Gastroesophageal sphincter (tissue), 4 donors: ENCODE measurements around the gene MAST3. TPM values are rescaled to one million over a fixed set of nuclear protein-coding genes. Genes with fewer than 3 reads are reported as not detected.
A peak's percentile ranks its signal among the peaks of the same experiment; 100 is the strongest.

Source experiments
- ATAC-seq: fragments of 150-250 bp; one replicate; pipeline ENCODE4 v1.9.1; 2016; ENCODE audit warnings: mild to moderate bottlenecking, moderate library complexity
- H3K27ac ChIP-seq, 4 donors: fragments of 200-600 bp; sonication (generic) in 3 of 4; 1 replicate in 3 of 4; 2 replicates in 1 of 4; pipeline ENCODE4 v1.5.1; 2016 to 2019
- H3K27me3 ChIP-seq: fragments of 200-600 bp; sonication (generic); one replicate; pipeline ENCODE4 v1.5.1; 2019
- H3K36me3 ChIP-seq, 2 donors: fragments of 200-600 bp; sonication (generic); one replicate each; pipeline ENCODE4 v1.5.1; 2019; ENCODE audit warnings: control low read depth in 1 of 2
- H3K4me1 ChIP-seq, 3 donors: fragments of 200-600 bp; sonication (generic); 1 replicate in 2 of 3; 2 replicates in 1 of 3; pipeline ENCODE4 v1.5.1; 2016 to 2019; ENCODE audit warnings: control low read depth in 2 of 3
- H3K4me3 ChIP-seq, 2 donors: fragments of 200-600 bp; sonication (generic); one replicate each; pipeline ENCODE4 v1.5.1; 2019; ENCODE audit warnings: mild to moderate bottlenecking in 1 of 2, moderate library complexity in 1 of 2
- H3K9me3 ChIP-seq, 3 donors: fragments of 200-600 bp; sonication (generic); one replicate each; pipeline ENCODE4 v1.5.1; 2017 to 2019; ENCODE audit warnings: control low read depth in 2 of 3
- EP300 ChIP-seq: sonication (generic); formaldehyde crosslinking; IDR thresholded peaks from one replicate; pipeline ENCODE4 v1.6.1; 2017; ENCODE audit warnings: antibody characterized with exemption, mild to moderate bottlenecking
- POLR2A ChIP-seq, 2 donors: fragments of 450-650 bp; IDR thresholded peaks; one replicate each; pipeline ENCODE4 v1.6.1; 2017; ENCODE audit warnings: antibody characterized with exemption in 2 of 2, mild to moderate bottlenecking in 2 of 2, moderate library complexity in 1 of 2
- POLR2AphosphoS5 ChIP-seq: sonication (generic); formaldehyde crosslinking; IDR thresholded peaks from one replicate; pipeline ENCODE4 v1.6.1; 2017; ENCODE audit warnings: antibody characterized with exemption
- WGBS, 2 donors: methylation state at CpG; one replicate each; pipeline ENCODE4 v1.1.5; 2018; ENCODE audit warnings: low coverage in 1 of 2; 5-methylcytosine and 5-hydroxymethylcytosine counted together
- small RNA-seq, 4 donors: library from RNA; depleted of rRNA; stranded (forward); fragments of <200 nt; gene quantifications; one replicate each; pipeline ENCODE3, GENCODE V24; 2016
- total RNA-seq, 4 donors: library from RNA; depleted of rRNA; stranded (reverse); fragments of >200 nt; gene quantifications; one replicate each; pipeline ENCODE4 v1.1.0, GENCODE V29; 2016
- TF ChIP-seq, protein P1 (sequence below), 4 experiments: fragments of 200-600 bp in 2 of 4; fragments of 450-650 bp in 2 of 4; sonication (generic) in 1 of 4; IDR thresholded peaks; one replicate each; pipeline ENCODE4 v1.5.1; 2017 to 2019; ENCODE audit warnings: antibody characterized with exemption in 4 of 4, mild to moderate bottlenecking in 2 of 4, moderate library complexity in 2 of 4

The MAST3 gene
- total RNA-seq, 4 donors from 2014 or later, result 3.3 to 8.8 (median 4.8) TPM

DNA sequence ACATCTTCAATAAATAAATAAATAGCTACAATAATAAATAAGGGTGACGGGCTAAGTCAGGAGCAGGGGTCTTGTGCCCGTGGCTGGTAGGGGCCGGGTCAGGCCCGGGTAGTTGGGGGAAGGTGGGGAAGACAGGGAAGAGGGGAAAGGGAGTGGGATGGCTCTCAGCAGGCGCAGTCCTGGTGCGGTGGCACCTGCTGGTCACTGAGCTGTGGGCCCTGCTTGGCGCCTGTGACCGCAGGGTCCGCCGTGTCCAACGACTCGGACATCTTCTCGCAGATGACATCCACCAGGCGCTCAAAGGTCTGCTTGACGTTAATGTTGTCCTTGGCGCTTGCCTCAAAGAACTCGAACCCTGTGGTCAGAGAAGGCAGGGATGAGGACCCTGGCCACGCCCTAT, 99.7 kb downstream of the MAST3 start:
- Histone ChIP-seq H3K9me3 (no peaks in the 10 kb centered on the region), H3K4me3 (no peak overlapping the region), H3K36me3 (peaks cover 0 to 65% of the 10 kb centered on the region in 2 donors), H3K27me3 (no peaks in the 10 kb centered on the region), H3K27ac (peak overlapping the region in 1 of 4 donors; percentile 37), H3K4me1 (peaks cover 0 to 38% (median 16%) of the 10 kb centered on the region in 3 donors)
- WGBS, 2 donors, result 89 to 95% methylated on average over 5 of the region's 18 CpGs
- ATAC-seq, result no peak
- TF ChIP-seq POLR2A (IDR thresholded peaks at IDR 0.05), result no peak
- TF ChIP-seq POLR2AphosphoS5, result no peak
- TF ChIP-seq EP300, result no peak
- TF ChIP-seq, protein P1, sequence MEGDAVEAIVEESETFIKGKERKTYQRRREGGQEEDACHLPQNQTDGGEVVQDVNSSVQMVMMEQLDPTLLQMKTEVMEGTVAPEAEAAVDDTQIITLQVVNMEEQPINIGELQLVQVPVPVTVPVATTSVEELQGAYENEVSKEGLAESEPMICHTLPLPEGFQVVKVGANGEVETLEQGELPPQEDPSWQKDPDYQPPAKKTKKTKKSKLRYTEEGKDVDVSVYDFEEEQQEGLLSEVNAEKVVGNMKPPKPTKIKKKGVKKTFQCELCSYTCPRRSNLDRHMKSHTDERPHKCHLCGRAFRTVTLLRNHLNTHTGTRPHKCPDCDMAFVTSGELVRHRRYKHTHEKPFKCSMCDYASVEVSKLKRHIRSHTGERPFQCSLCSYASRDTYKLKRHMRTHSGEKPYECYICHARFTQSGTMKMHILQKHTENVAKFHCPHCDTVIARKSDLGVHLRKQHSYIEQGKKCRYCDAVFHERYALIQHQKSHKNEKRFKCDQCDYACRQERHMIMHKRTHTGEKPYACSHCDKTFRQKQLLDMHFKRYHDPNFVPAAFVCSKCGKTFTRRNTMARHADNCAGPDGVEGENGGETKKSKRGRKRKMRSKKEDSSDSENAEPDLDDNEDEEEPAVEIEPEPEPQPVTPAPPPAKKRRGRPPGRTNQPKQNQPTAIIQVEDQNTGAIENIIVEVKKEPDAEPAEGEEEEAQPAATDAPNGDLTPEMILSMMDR (IDR thresholded peaks at IDR 0.05), result no peak

DNA sequence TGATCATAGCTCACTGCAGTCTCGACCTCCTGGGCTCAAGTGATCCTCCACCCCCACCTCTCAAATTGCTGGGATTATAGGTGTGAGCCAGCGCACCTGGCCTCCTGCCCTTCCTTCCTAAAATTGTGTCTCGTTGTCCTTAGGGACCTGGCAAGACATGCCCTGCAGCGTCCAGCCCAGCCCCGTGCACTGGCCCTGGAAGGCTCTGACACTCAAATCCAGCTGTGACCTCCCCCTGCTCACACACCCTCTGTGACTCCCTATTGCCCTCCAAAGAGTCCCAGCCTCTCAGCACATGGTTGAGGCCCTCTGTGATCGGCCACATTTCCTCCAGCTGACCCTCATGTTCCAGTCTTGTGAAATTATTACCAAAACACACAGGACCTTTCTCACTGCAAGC, 100.4 kb downstream of the MAST3 start:
- TF ChIP-seq, protein P1 (IDR thresholded peaks at IDR 0.05), result no peak
- TF ChIP-seq POLR2A (IDR thresholded peaks at IDR 0.05), result no peak
- no peak for TF ChIP-seq POLR2AphosphoS5
- TF ChIP-seq EP300, result no peak
- Histone ChIP-seq H3K27me3 (no peaks in the 10 kb centered on the region), H3K4me3 (no peak overlapping the region), H3K9me3 (no peaks in the 10 kb centered on the region), H3K36me3 (peaks cover 0 to 66% of the 10 kb centered on the region in 2 donors), H3K27ac (no peak overlapping the region), H3K4me1 (peaks cover 0 to 43% (median 19%) of the 10 kb centered on the region in 3 donors)
- WGBS, 2 donors, result 60 to 81% methylated on average over 3 to 6 of the region's 6 CpGs
- no peak for ATAC-seq

DNA sequence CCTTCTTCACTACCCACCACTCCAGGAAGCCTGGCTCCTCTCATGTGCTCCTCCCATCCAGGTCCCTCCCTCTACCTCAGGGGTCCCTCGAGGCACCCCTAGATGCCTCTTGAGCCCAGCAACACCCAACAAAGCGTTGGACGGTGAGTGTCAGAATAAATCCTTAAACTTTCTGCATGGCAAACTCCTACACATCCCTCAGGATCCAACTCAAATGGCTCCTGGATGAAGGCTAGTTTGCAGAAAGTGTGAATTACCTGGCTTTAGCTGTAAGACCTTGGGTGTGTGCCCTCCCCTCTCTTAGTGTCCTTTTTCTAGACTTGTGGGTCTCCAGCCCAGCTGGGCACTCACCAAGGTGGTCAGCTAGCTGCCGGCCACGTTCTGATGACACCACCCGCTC, 100.8 kb downstream of the MAST3 start:
- peaks cover 0 to 66% of the 10 kb centered on the region in 2 donors for H3K36me3 ChIP-seq

More for the DNA sequence above, 100.8 kb downstream of the MAST3 start:
- no peak for ATAC-seq
- no peaks in the 10 kb centered on the region for H3K27me3 ChIP-seq
- no peak overlapping the region for H3K4me3 ChIP-seq
- H3K4me1 ChIP-seq, result peaks cover 0 to 46% (median 23%) of the 10 kb centered on the region in 3 donors
- H3K9me3 ChIP-seq, result no peaks in the 10 kb centered on the region
- no peak overlapping the region for H3K27ac ChIP-seq
- 94% methylated on average over 2 of the region's 6 CpGs; no CpG with 5 or more reads in 1 of the 2 donors for WGBS, 2 donors
- TF ChIP-seq EP300 (no peak), POLR2A (IDR thresholded peaks at IDR 0.05) (no peak), POLR2AphosphoS5 (no peak)
- TF ChIP-seq, protein P1 (IDR thresholded peaks at IDR 0.05), result no peak

Small RNA genes lying within 50 kb of the gene (small RNA-seq; reads per million reads assigned to genes)
- 0 reads per million in 4 donors for gene IFI30

Other genes with a start within 250 kb of the MAST3 start
- 1 to 10 TPM; 1.2 to 5.9 (median 2.3) TPM for gene JAK3, start 249.8 kb upstream of the MAST3 start, total RNA-seq
- gene RPL18A, start 237.9 kb upstream of the MAST3 start, total RNA-seq, result 1,000 to 10,000 TPM in 3 of 4 donors, 100 to 1,000 TPM in 1; 799 to 1,594 (median 1,135) TPM
- under 1 TPM in 1 of 4 donors, not detected in 3; 0.16 TPM for gene SLC5A5, start 225.8 kb upstream of the MAST3 start, total RNA-seq
- 10 to 100 TPM; 48.1 to 75.9 (median 56.6) TPM for gene CCDC124, start 164.8 kb upstream of the MAST3 start, total RNA-seq
- gene KCNN1, start 130.7 kb upstream of the MAST3 start, total RNA-seq, result under 1 TPM in 2 of 4 donors, not detected in 2; 0.20 to 0.89 TPM
- gene ARRDC2, start 89.6 kb upstream of the MAST3 start, total RNA-seq, result 10 to 100 TPM; 31.9 to 64.6 (median 47.5) TPM
- 1 to 10 TPM in 3 of 4 donors, under 1 TPM in 1; 0.15 to 3.5 (median 1.5) TPM for gene IL12RB1, start 10.8 kb upstream of the MAST3 start, total RNA-seq
- 10 to 100 TPM in 3 of 4 donors, 1 to 10 TPM in 1; 5.3 to 30.1 (median 22.7) TPM for gene PIK3R2, start 55.4 kb downstream of the MAST3 start, total RNA-seq
- 10 to 100 TPM in 3 of 4 donors, 1 to 10 TPM in 1; 4.4 to 79.6 (median 40.8) TPM for gene IFI30, start 76.0 kb downstream of the MAST3 start, total RNA-seq
- gene MPV17L2, start 95.4 kb downstream of the MAST3 start, total RNA-seq, result 10 to 100 TPM; 13.8 to 30.7 (median 22.4) TPM
- 1 to 10 TPM in 3 of 4 donors, under 1 TPM in 1; 0.92 to 3.8 (median 1.6) TPM for gene RAB3A, start 106.3 kb downstream of the MAST3 start, total RNA-seq
- 1 to 10 TPM in 1 of 4 donors, under 1 TPM in 3; 0.35 to 2.3 (median 0.53) TPM for gene PDE4C, start 128.7 kb downstream of the MAST3 start, total RNA-seq
- 1 to 10 TPM in 2 of 4 donors, under 1 TPM in 2; 0.27 to 4.4 (median 1.3) TPM for gene IQCN, start 176.7 kb downstream of the MAST3 start, total RNA-seq
- 100 to 1,000 TPM; 241 to 573 (median 297) TPM for gene JUND, start 183.8 kb downstream of the MAST3 start, total RNA-seq
- gene LSM4, start 225.3 kb downstream of the MAST3 start, total RNA-seq, result 100 to 1,000 TPM in 1 of 4 donors, 10 to 100 TPM in 3; 81.2 to 116 (median 94.5) TPM
- gene PGPEP1, start 242.8 kb downstream of the MAST3 start, total RNA-seq, result 10 to 100 TPM; 15.0 to 38.2 (median 23.1) TPM